MCF 10A (cell line): ENCODE data around the gene UBQLNL. TPM values are rescaled to one million over a fixed set of nuclear protein-coding genes. Genes with fewer than 3 reads are reported as not detected.

Experiments
- Bru-seq: library from RNA; stranded (reverse); fragments of 400-500 nt; gene quantifications from one replicate; lab custom pipeline; 2021; lab: Mats Ljungman, UMichigan
- BruChase-seq, 2 experiments: library from RNA; stranded (reverse); fragments of 400-500 nt; gene quantifications; one replicate each; lab custom pipeline; 2021; lab: Mats Ljungman, UMichigan
- BruUV-seq: library from RNA; stranded (reverse); fragments of 400-500 nt; replicated peaks from 2 replicates; lab custom pipeline; 2021; lab: Mats Ljungman, UMichigan
- CTCF ChIA-PET: fragments of 300-600 bp; sonication (Branson Sonifier 250); formaldehyde crosslinking; extraction: SDS; loops from one replicate; lab custom pipeline; 2021; ENCODE audit warnings: antibody characterized with exemption, inconsistent platforms; lab: Yijun Ruan, JAX
- POLR2A ChIA-PET: fragments of 300-600, 350-650 bp; sonication (Branson Sonifier 250); formaldehyde crosslinking; extraction: SDS; loops from one replicate; lab custom pipeline; 2020; ENCODE audit warnings: antibody characterized with exemption, inconsistent platforms; lab: Yijun Ruan, JAX
- DNase-seq: peaks from one replicate; pipeline ENCODE4 v3.0.0-alpha.2; 2018; ENCODE audit not compliant: unreplicated experiment
- H3K27ac Mint-ChIP-seq: one replicate; pipeline ENCODE4 v1.8.0; 2022; ENCODE audit warnings: mild to moderate bottlenecking, low read depth, mixed read lengths; ENCODE audit not compliant: unreplicated experiment
- H3K27me3 Mint-ChIP-seq: one replicate; pipeline ENCODE4 v1.8.0; 2022; ENCODE audit warnings: mixed read lengths; ENCODE audit not compliant: insufficient read depth, unreplicated experiment
- H3K36me3 Mint-ChIP-seq: one replicate; pipeline ENCODE4 v1.8.0; 2022; ENCODE audit warnings: mild to moderate bottlenecking, moderate library complexity, mixed read lengths; ENCODE audit not compliant: insufficient read depth, unreplicated experiment
- H3K4me1 Mint-ChIP-seq: one replicate; pipeline ENCODE4 v1.8.0; 2022; ENCODE audit warnings: mixed read lengths; ENCODE audit not compliant: insufficient read depth, unreplicated experiment
- H3K4me3 Mint-ChIP-seq: one replicate; pipeline ENCODE4 v1.8.0; 2022; ENCODE audit warnings: mild to moderate bottlenecking, moderate library complexity, mixed read lengths; ENCODE audit not compliant: unreplicated experiment
- H3K9me3 Mint-ChIP-seq: one replicate; pipeline ENCODE4 v1.8.0; 2022; ENCODE audit warnings: mixed read lengths; ENCODE audit not compliant: unreplicated experiment
- CTCF ChIP-seq: fragments of 200-600 bp; IDR thresholded peaks from one replicate; pipeline ENCODE4 v1.8.0; 2022; ENCODE audit warnings: antibody characterized with exemption, mild to moderate bottlenecking; ENCODE audit not compliant: unreplicated experiment
- intact Hi-C: fragments of 100-400 bp; cut with micrococcal nuclease; formaldehyde crosslinking; loops from 2 replicates; pipeline ENCODE4 v1.14.1; 2022
- long read RNA-seq: library from polyadenylated mRNA; stranded (forward); transcript quantifications from one replicate; pipeline ENCODE4 v2.0.0, GENCODE V29; 2022
- total RNA-seq: library from RNA; stranded (reverse); gene quantifications from 2 replicates; pipeline ENCODE4 v1.2.3, GENCODE V29; 2022

The UBQLNL gene
- total RNA-seq: not detected in 2 replicates
- percentile 17 among the genes with signal in this experiment for Bru-seq, nascent RNA
- percentile 47 among the genes with signal in this experiment for BruChase-seq, experiment 1, labeled RNA remaining after a 6-hour chase
- BruChase-seq, experiment 2, labeled RNA remaining after a 2-hour chase: percentile 38 among the genes with signal in this experiment
- long read RNA-seq: 0 reads

- peaks cover 18% of the 10 kb centered on the region for H3K27me3 Mint-ChIP-seq
- no TSS peak for BruUV-seq
- CTCF ChIA-PET: interaction anchor here (0.7 to 0.9 kb wide), 2 partner anchors 9 to 1035 kb away, joined by 3 read pairs; no protein-coding TSS in a partner anchor
- H3K27ac Mint-ChIP-seq: no peak within 1 kb of the TSS
- no peaks in the 10 kb centered on the region for H3K36me3 Mint-ChIP-seq
- no peaks in the 10 kb centered on the region for H3K4me1 Mint-ChIP-seq
- no peaks in the 10 kb centered on the region for H3K9me3 Mint-ChIP-seq
- no peak within 1 kb of the TSS for H3K4me3 Mint-ChIP-seq
- TF ChIP-seq CTCF: no peak
- DNase-seq: no peak
- intact Hi-C loops: no loop called here
- POLR2A ChIA-PET: no interaction called here
Observed at GRCh38 chr11:5516599-5516998, at the start of gene UBQLNL. TSS of gene UBQLNL (minus strand) at chr11:5516699. CDS start at chr11:5516441, 258 bp downstream.

GRCh38 chr11:5564259-5565019, 47.9 kb upstream of the UBQLNL start:
- peaks cover 8% of the 10 kb centered on the region for H3K9me3 Mint-ChIP-seq
- DNase-seq: peak; percentile 7
- no peak overlapping the region for H3K4me3 Mint-ChIP-seq
- intact Hi-C loops: no loop called here
- H3K27ac Mint-ChIP-seq: no peak overlapping the region
- H3K4me1 Mint-ChIP-seq: no peaks in the 10 kb centered on the region
- no peaks in the 10 kb centered on the region for H3K36me3 Mint-ChIP-seq
- POLR2A ChIA-PET: no interaction called here
- CTCF ChIA-PET: no interaction called here
- no TSS peak for BruUV-seq
- H3K27me3 Mint-ChIP-seq: no peaks in the 10 kb centered on the region
- TF ChIP-seq CTCF: no peak

- Mint-ChIP-seq H3K9me3 (no peaks in the 10 kb centered on the region), H3K4me1 (no peaks in the 10 kb centered on the region), H3K36me3 (no peaks in the 10 kb centered on the region), H3K27ac (no peak overlapping the region), H3K4me3 (no peak overlapping the region), H3K27me3 (peaks cover 41% of the 10 kb centered on the region)
- DNase-seq: no peak
- no peak for TF ChIP-seq CTCF
- no TSS peak for BruUV-seq
- intact Hi-C loops: loop anchor here (10.0 kb wide), 1 partner anchor 433 kb away; no protein-coding TSS in a partner anchor
- ChIA-PET CTCF (interaction anchor here (1.6 kb wide), 1 partner anchor 81 kb away, joined by 8 read pairs; no protein-coding TSS in a partner anchor), POLR2A (no interaction called here)
Observed at GRCh38 chr11:5557751-5558150, 41.3 kb upstream of the UBQLNL start.

GRCh38 chr11:5556596-5557188, 40.2 kb upstream of the UBQLNL start:
- Mint-ChIP-seq H3K36me3 (no peaks in the 10 kb centered on the region), H3K4me1 (no peaks in the 10 kb centered on the region), H3K9me3 (no peaks in the 10 kb centered on the region), H3K4me3 (no peak overlapping the region), H3K27ac (no peak overlapping the region), H3K27me3 (peaks cover 41% of the 10 kb centered on the region)
- intact Hi-C loops: loop anchor here (10.0 kb wide), 1 partner anchor 432 kb away; no protein-coding TSS in a partner anchor
- no peak for DNase-seq
- no TSS peak for BruUV-seq
- POLR2A ChIA-PET: interaction anchor here (0.6 kb wide), 1 partner anchor 346 kb away, joined by 3 read pairs; no protein-coding TSS in a partner anchor
- CTCF ChIA-PET: interaction anchor here (1.6 kb wide), 1 partner anchor 80 kb away, joined by 8 read pairs; no protein-coding TSS in a partner anchor
- TF ChIP-seq CTCF: no peak
